Measurements from ENCODE around the gene SKA2. TPM values are rescaled to one million over a fixed set of nuclear protein-coding genes. Genes with fewer than 3 reads are reported as not detected.
A peak's percentile ranks its signal among the peaks of the same experiment; 100 is the strongest.

The SKA2 gene
- total and polyA plus RNA-seq, 9 of the 15 experiments (the other 6 are each of a cell fraction or from before 2014, with no cell fraction given) = 58.1 to 183 (median 133) TPM

GRCh38 chr17:59155439-59156177 is 622 bp upstream of the SKA2 start, which contains the start of gene PRR11 (continued):
- TF ChIP-seq THAP12 (CRISPR knock-in tag; IDR thresholded peaks at IDR 0.05) (no peak), ZNF197 (CRISPR knock-in tag; IDR thresholded peaks at IDR 0.05; ENCODE audit: low read depth) (no peak), NR1H2 (CRISPR knock-in tag; IDR thresholded peaks at IDR 0.05) (no peak), ZSCAN29 (IDR thresholded peaks at IDR 0.05) (no peak), CREB3 (tag; conservative IDR thresholded peaks at IDR 0.05; ENCODE audit: low read depth) (no peak), KDM5B (IDR thresholded peaks at IDR 0.05; ENCODE audit: insufficient replicate concordance, low read depth, low read length) (no peak), ZNF507 (tag; conservative IDR thresholded peaks at IDR 0.05) (no peak), ZBTB43 (CRISPR knock-in tag; IDR thresholded peaks at IDR 0.05) (no peak), PREB (CRISPR knock-in tag; IDR thresholded peaks at IDR 0.05) (no peak), PRMT5 (CRISPR knock-in tag; IDR thresholded peaks at IDR 0.05) (no peak), ZKSCAN1 (IDR thresholded peaks at IDR 0.05; ENCODE audit: low read depth, low read length) (no peak), CBX3 (IDR thresholded peaks at IDR 0.05; ENCODE audit: borderline replicate concordance in 1 of 2, low read length in 2 of 2) (peak in 1 of 2 experiments; percentile 48; a peak in 1 of 3 replicates), NFYB (IDR thresholded peaks at IDR 0.05; ENCODE audit: extremely low read depth, insufficient read length) (peak; percentile 45), USF1 (CRISPR knock-in tag; IDR thresholded peaks at IDR 0.05) (no peak), ELK3 (CRISPR knock-in tag; IDR thresholded peaks at IDR 0.05) (no peak), MAFG (tag; conservative IDR thresholded peaks at IDR 0.05) (no peak), ZNF778 (CRISPR knock-in tag; IDR thresholded peaks at IDR 0.05) (no peak), STAT5B (CRISPR knock-in tag; IDR thresholded peaks at IDR 0.05) (no peak), SNIP1 (IDR thresholded peaks at IDR 0.05; ENCODE audit: low read depth) (no peak), RBM34 (IDR thresholded peaks at IDR 0.05; ENCODE audit: borderline replicate concordance, insufficient read depth, low read length) (no peak), IFI16 (CRISPR knock-in tag; IDR thresholded peaks at IDR 0.05) (no peak)

Data from K562 (cell line).